ENCODE data around the gene PLA2G4E. TPM values are rescaled to one million over a fixed set of nuclear protein-coding genes. Genes with fewer than 3 reads are reported as not detected.

Gene PLA2G4E
- total RNA-seq, 1 experiment from 2014 or later, result not detected

DNA sequence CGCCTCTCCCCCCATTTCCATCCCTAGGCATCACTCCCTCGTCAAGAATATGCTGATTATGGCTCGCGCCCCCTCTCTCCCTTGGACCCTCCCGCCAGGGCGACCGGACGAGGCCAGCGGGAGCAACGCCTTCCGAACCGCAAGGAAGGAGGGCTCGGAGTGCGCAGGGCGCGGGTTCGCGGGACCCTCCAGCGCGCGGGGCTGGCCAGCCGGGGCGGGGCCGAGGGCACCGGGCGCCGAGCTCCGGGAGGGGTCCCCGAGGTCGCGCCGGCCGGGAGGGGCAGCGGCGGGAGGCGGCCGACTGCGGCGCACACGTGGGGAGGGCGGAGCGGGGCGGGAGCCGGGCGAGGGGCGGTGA is 49.0 kb downstream of the PLA2G4E start:
- CTCF ChIA-PET, result interaction anchor here (1.2 to 1.6 kb wide), 2 partner anchors 35 to 199 kb away, joined by 3 to 5 read pairs; no protein-coding TSS in a partner anchor
- H3K27me3 ChIP-seq (ENCODE audit: control insufficient read depth, insufficient read depth, low read length), result no peaks in the 10 kb centered on the region
- intact Hi-C loops (cut with micrococcal nuclease; ENCODE audit: unreplicated experiment) (no loop called here), in situ Hi-C loops (cut with HindIII; ENCODE audit: low pct_unique_long_range_greater_than_20kb, low sequenced_read_pairs) (no loop called here)
- POLR2A ChIA-PET, result interaction anchor here (1.6 kb wide), 1 partner anchor 14 kb away, joined by 4 read pairs; no protein-coding TSS in a partner anchor
- no TSS peak for BruUV-seq (replicated peaks)
- no peak for DNase-seq (ENCODE audit: low read depth, low spot score)
- peaks cover 29% of the 10 kb centered on the region; the same call in 1 of the 2 replicates for H3K4me1 ChIP-seq (ENCODE audit: control insufficient read depth, insufficient read depth, low read length)
- no peaks in the 10 kb centered on the region; the same call in 1 of the 2 replicates for H3K36me3 ChIP-seq (ENCODE audit: control insufficient read depth, insufficient read depth, low read length)
- H3K4me3 ChIP-seq (ENCODE audit: low read depth in 2 of 2, low read length in 2 of 2), result peak overlapping the region; percentile 85 to 88
- TF ChIP-seq SIN3A (IDR thresholded peaks at IDR 0.05; ENCODE audit: borderline replicate concordance, insufficient read depth, low read depth, low read length) (0 out of 2 replicates have a peak, but pooled peaks have one; percentile 57), REST (IDR thresholded peaks at IDR 0.05; ENCODE audit: insufficient read depth in 1 of 2, low read depth in 2 of 2, low read length in 1 of 2) (no peak), CTCF (IDR thresholded peaks at IDR 0.05) (no peak), TCF7L2 (IDR thresholded peaks at IDR 0.05; ENCODE audit: low read depth, low read length) (no peak)
- peak; percentile 72 for ATAC-seq
- no peaks in the 10 kb centered on the region for H3K9me3 ChIP-seq (ENCODE audit: control insufficient read depth, insufficient read depth, low read depth, low read length)
- peak overlapping the region; percentile 81 for H3K27ac ChIP-seq (ENCODE audit: low read length)

DNA sequence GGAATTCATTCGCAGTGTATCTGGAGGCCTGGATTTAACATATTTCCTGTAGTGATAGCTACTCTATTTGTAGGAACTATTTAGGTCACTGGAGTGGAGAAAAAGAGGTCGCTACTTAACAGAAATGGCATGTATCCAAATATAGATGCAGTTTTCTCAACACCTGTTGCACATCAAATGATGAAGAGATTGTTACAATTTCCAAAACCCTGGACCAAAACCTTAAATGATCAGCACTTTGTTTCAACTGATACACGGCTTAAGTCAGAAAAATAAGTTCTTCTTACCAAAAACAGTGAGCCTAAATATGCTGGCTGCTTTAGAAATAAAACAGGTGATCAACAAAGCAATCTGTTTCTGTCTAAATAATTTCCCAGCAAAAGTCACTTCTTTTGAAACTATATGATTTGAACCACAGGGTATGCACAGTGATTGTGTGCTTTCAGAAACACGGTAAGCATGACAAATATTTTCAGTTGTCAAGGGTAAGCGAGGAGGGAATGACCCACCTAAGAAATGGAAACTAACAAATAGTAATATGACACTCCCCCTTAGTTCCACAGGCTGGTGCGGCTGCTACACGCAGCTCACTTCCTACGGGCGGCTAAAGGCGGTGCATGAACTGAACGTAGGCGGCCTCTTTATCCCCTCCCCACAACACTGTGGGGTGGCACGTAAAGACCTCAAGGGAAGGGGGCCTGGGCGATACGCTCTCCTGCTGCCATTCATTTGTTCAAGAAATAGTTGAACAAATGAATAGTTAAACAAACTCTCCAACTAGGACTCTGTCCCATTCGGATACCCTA is 49.5 kb downstream of the PLA2G4E start:
- in situ Hi-C loops (cut with HindIII; ENCODE audit: low pct_unique_long_range_greater_than_20kb, low sequenced_read_pairs) (no loop called here), intact Hi-C loops (cut with micrococcal nuclease; ENCODE audit: unreplicated experiment) (no loop called here)
- POLR2A ChIA-PET, result no interaction called here
- Histone ChIP-seq H3K4me3 (ENCODE audit: low read depth in 2 of 2, low read length in 2 of 2) (peak overlapping the region; percentile 85 to 88), H3K4me1 (ENCODE audit: control insufficient read depth, insufficient read depth, low read length) (peaks cover 29% of the 10 kb centered on the region; the same call in 1 of the 2 replicates), H3K36me3 (ENCODE audit: control insufficient read depth, insufficient read depth, low read length) (no peaks in the 10 kb centered on the region; the same call in 1 of the 2 replicates), H3K27me3 (ENCODE audit: control insufficient read depth, insufficient read depth, low read length) (no peaks in the 10 kb centered on the region), H3K9me3 (ENCODE audit: control insufficient read depth, insufficient read depth, low read depth, low read length) (no peaks in the 10 kb centered on the region), H3K27ac (ENCODE audit: low read length) (peak overlapping the region; percentile 81)
- DNase-seq (ENCODE audit: low read depth, low spot score) (no peak), ATAC-seq (peak; percentile 69)
- TF ChIP-seq CTCF (IDR thresholded peaks at IDR 0.05) (no peak), TCF7L2 (IDR thresholded peaks at IDR 0.05; ENCODE audit: low read depth, low read length) (no peak), REST (IDR thresholded peaks at IDR 0.05; ENCODE audit: insufficient read depth in 1 of 2, low read depth in 2 of 2, low read length in 1 of 2) (no peak), POLR2AphosphoS5 (IDR thresholded peaks at IDR 0.05; ENCODE audit: low read depth, low read length) (no peak), SIN3A (IDR thresholded peaks at IDR 0.05; ENCODE audit: borderline replicate concordance, insufficient read depth, low read depth, low read length) (no peak)
- BruUV-seq (replicated peaks), result no TSS peak
- CTCF ChIA-PET, result interaction anchor here (1.6 kb wide), 1 partner anchor 198 kb away, joined by 5 read pairs; no protein-coding TSS in a partner anchor
